Measurements from ENCODE around the gene KLF11. TPM values are rescaled to one million over a fixed set of nuclear protein-coding genes. Genes with fewer than 3 reads are reported as not detected.

KLF11 gene
- total RNA-seq, 1 experiment from 2014 or later = 10.9 TPM

- no peaks in the 10 kb centered on the region for H3K4me1 ChIP-seq (replicated peaks; ENCODE audit: insufficient read depth)
- no TSS peak for BruUV-seq (replicated peaks)
- H3K27me3 ChIP-seq (ENCODE audit: insufficient read depth, low read depth) = no peaks in the 10 kb centered on the region
- no peaks in the 10 kb centered on the region for H4K20me1 ChIP-seq (ENCODE audit: insufficient read depth)
- H2AFZ ChIP-seq = no peak overlapping the region
- intact Hi-C loops (cut with micrococcal nuclease; ENCODE audit: unreplicated experiment) = no loop called here
- no peak overlapping the region for H3K4me2 ChIP-seq
- no peak overlapping the region for H3K4me3 ChIP-seq
- DNase-seq = no peak
- TF ChIP-seq EZH2 (IDR thresholded peaks at IDR 0.05; ENCODE audit: low read depth) = no peak
- no peak for TF ChIP-seq CTCF (conservative IDR thresholded peaks at IDR 0.05)
- H3K27ac ChIP-seq = no peak overlapping the region
- no peaks in the 10 kb centered on the region for H3K9me2 ChIP-seq (ENCODE audit: insufficient read depth)
- no peaks in the 10 kb centered on the region for H3K79me2 ChIP-seq (ENCODE audit: low read depth)
- ChIA-PET CTCF (no interaction called here), POLR2A (ENCODE audit: unreplicated experiment) (no interaction called here)
- no peaks in the 10 kb centered on the region for H3K36me3 ChIP-seq (ENCODE audit: low read depth)
- no peaks in the 10 kb centered on the region for H3K9me3 ChIP-seq (ENCODE audit: insufficient read depth, low read depth)
- H3F3A ChIP-seq (ENCODE audit: insufficient read depth, low read depth) = no peaks in the 10 kb centered on the region; the same call in 1 of the 2 replicates
Observed at GRCh38 chr2:10022966-10023662, 20.2 kb upstream of the KLF11 start.

GRCh38 chr2:10026940-10027569, 16.3 kb upstream of the KLF11 start:
- DNase-seq = no peak
- no peak overlapping the region for H3K27ac ChIP-seq
- ChIA-PET CTCF (no interaction called here), POLR2A (ENCODE audit: unreplicated experiment) (no interaction called here)
- H3K4me2 ChIP-seq = no peak overlapping the region
- H3K4me3 ChIP-seq = no peak overlapping the region
- H2AFZ ChIP-seq = no peak overlapping the region
- no peaks in the 10 kb centered on the region for H3K36me3 ChIP-seq (ENCODE audit: low read depth)
- intact Hi-C loops (cut with micrococcal nuclease; ENCODE audit: unreplicated experiment) = no loop called here
- TF ChIP-seq CTCF (conservative IDR thresholded peaks at IDR 0.05) = no peak
- TF ChIP-seq EZH2 (IDR thresholded peaks at IDR 0.05; ENCODE audit: low read depth) = no peak
- H3F3A ChIP-seq (ENCODE audit: insufficient read depth, low read depth) = no peaks in the 10 kb centered on the region
- H3K4me1 ChIP-seq (replicated peaks; ENCODE audit: insufficient read depth) = no peaks in the 10 kb centered on the region
- H3K9me2 ChIP-seq (ENCODE audit: insufficient read depth) = no peaks in the 10 kb centered on the region
- no peaks in the 10 kb centered on the region for H3K9me3 ChIP-seq (ENCODE audit: insufficient read depth, low read depth)
- H3K27me3 ChIP-seq (ENCODE audit: insufficient read depth, low read depth) = no peaks in the 10 kb centered on the region
- BruUV-seq (replicated peaks) = no TSS peak
- no peaks in the 10 kb centered on the region for H3K79me2 ChIP-seq (ENCODE audit: low read depth)
- H4K20me1 ChIP-seq (ENCODE audit: insufficient read depth) = no peaks in the 10 kb centered on the region

- no peaks in the 10 kb centered on the region for H3K4me1 ChIP-seq (replicated peaks; ENCODE audit: insufficient read depth)
- H3K79me2 ChIP-seq (ENCODE audit: low read depth) = no peaks in the 10 kb centered on the region
- H3K27me3 ChIP-seq (ENCODE audit: insufficient read depth, low read depth) = no peaks in the 10 kb centered on the region
- H3K36me3 ChIP-seq (ENCODE audit: low read depth) = no peaks in the 10 kb centered on the region
- no peak for DNase-seq
- H3F3A ChIP-seq (ENCODE audit: insufficient read depth, low read depth) = no peaks in the 10 kb centered on the region
- BruUV-seq (replicated peaks) = no TSS peak
- intact Hi-C loops (cut with micrococcal nuclease; ENCODE audit: unreplicated experiment) = no loop called here
- H2AFZ ChIP-seq = no peak overlapping the region
- H3K4me3 ChIP-seq = no peak overlapping the region
- H3K9me2 ChIP-seq (ENCODE audit: insufficient read depth) = no peaks in the 10 kb centered on the region
- POLR2A ChIA-PET (ENCODE audit: unreplicated experiment) = no interaction called here
- no peak overlapping the region for H3K4me2 ChIP-seq
- H3K27ac ChIP-seq = no peak overlapping the region
- no peaks in the 10 kb centered on the region for H3K9me3 ChIP-seq (ENCODE audit: insufficient read depth, low read depth)
- no peaks in the 10 kb centered on the region for H4K20me1 ChIP-seq (ENCODE audit: insufficient read depth)
- CTCF ChIA-PET = no interaction called here
- TF ChIP-seq CTCF (conservative IDR thresholded peaks at IDR 0.05) = no peak
- no peak for TF ChIP-seq EZH2 (IDR thresholded peaks at IDR 0.05; ENCODE audit: low read depth)
Observed at GRCh38 chr2:10027660-10028330, 15.6 kb upstream of the KLF11 start.

Measured in PC-9 (cell line).